Metanephros (tissue), 2 donors: ENCODE measurements around the gene B3GNT3. TPM values are rescaled to one million over a fixed set of nuclear protein-coding genes. Genes with fewer than 3 reads are reported as not detected.

ENCODE experiments used
- small RNA-seq: library from RNA; depleted of rRNA; stranded (forward); fragments of <200 nt; gene quantifications from one replicate; pipeline ENCODE3, GENCODE V24; 2014; ENCODE audit warnings: low replicate concordance
- total RNA-seq: library from RNA; depleted of rRNA; stranded (reverse); fragments of >200 nt; gene quantifications from one replicate; pipeline ENCODE4 v1.2.3, GENCODE V29; 2014

The B3GNT3 gene
- 7.4 TPM for total RNA-seq

GRCh38 chr19:17794731-17795494 is at the start of gene B3GNT3:
TSS of gene B3GNT3 (plus strand) at chr19:17795138. CDS start at chr19:17807808, 12,670 bp downstream.

GRCh38 chr19:17751103-17751911 is 43.6 kb upstream of the B3GNT3 start, which contains the start of gene FCHO1:
TSS of gene FCHO1 (plus strand) at chr19:17751477. CDS start at chr19:17755165, 3,688 bp downstream.

GRCh38 chr19:17821190-17821589 is 26.3 kb downstream of the B3GNT3 start, which contains the start of gene INSL3:
TSS of gene INSL3 (minus strand) at chr19:17821519. CDS start at chr19:17821506, 13 bp downstream.

GRCh38 chr19:17847538-17848366 is 52.8 kb downstream of the B3GNT3 start, which contains the start of gene JAK3:
TSS of gene JAK3 (minus strand) at chr19:17847982. CDS start at chr19:17844417, 3,565 bp downstream.

GRCh38 chr19:17859533-17860330 is 64.8 kb downstream of the B3GNT3 start, which contains the start of gene RPL18A:
TSS of gene RPL18A (plus strand) at chr19:17859910. CDS start at chr19:17859957, 47 bp downstream.

Small RNA genes lying within 50 kb of the gene (small RNA-seq; reads per million reads assigned to genes)
- gene SNORA68 = not detected

Other genes starting within 250 kb of the B3GNT3 start
- gene COLGALT1, start 239.5 kb upstream of the B3GNT3 start, total RNA-seq = 49.6 TPM
- gene UNC13A, start 106.8 kb upstream of the B3GNT3 start, total RNA-seq = 0.41 TPM
- 50.0 TPM for gene MAP1S, start 75.7 kb upstream of the B3GNT3 start, total RNA-seq
- 4.7 TPM for gene FCHO1, start 43.7 kb upstream of the B3GNT3 start, total RNA-seq
- gene INSL3, start 26.4 kb downstream of the B3GNT3 start, total RNA-seq = not detected
- 11.7 TPM for gene JAK3, start 52.8 kb downstream of the B3GNT3 start, total RNA-seq
- gene RPL18A, start 64.8 kb downstream of the B3GNT3 start, total RNA-seq = 1,207 TPM
- not detected for gene SLC5A5, start 76.8 kb downstream of the B3GNT3 start, total RNA-seq
- 26.9 TPM for gene CCDC124, start 137.9 kb downstream of the B3GNT3 start, total RNA-seq
- gene KCNN1, start 172.0 kb downstream of the B3GNT3 start, total RNA-seq = 5.7 TPM
- 16.6 TPM for gene ARRDC2, start 213.0 kb downstream of the B3GNT3 start, total RNA-seq